Measurements from ENCODE around the gene PRRG4. TPM values are rescaled to one million over a fixed set of nuclear protein-coding genes. Genes with fewer than 3 reads are reported as not detected.
"Not testable (repeated sequence)": the region's sequence is repeated elsewhere in the genome, so short reads cannot be mapped to it uniquely, and the experiment has no call there.

The PRRG4 gene
- total RNA-seq, 1 donor from 2014 or later: 0.66 TPM

DNA sequence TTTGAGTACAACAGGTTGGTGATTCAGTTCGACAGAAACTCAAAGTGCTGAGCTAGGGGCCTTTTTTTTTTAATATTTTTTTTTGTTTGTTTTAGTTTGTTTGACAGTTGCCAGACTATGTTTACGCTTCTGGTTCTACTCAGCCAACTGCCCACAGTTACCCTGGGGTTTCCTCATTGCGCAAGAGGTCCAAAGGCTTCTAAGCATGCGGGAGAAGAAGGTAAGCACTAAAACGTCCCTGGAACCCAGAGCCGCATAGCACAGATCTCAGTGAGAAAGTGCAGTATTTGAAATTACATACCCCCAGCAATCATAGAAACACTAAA is 649 bp downstream of the PRRG4 start:
- intact Hi-C loops (cut with micrococcal nuclease): loop anchor here (2.0 kb wide), 1 partner anchor 62 kb away; the partner anchor contains the start of gene QSER1

DNA sequence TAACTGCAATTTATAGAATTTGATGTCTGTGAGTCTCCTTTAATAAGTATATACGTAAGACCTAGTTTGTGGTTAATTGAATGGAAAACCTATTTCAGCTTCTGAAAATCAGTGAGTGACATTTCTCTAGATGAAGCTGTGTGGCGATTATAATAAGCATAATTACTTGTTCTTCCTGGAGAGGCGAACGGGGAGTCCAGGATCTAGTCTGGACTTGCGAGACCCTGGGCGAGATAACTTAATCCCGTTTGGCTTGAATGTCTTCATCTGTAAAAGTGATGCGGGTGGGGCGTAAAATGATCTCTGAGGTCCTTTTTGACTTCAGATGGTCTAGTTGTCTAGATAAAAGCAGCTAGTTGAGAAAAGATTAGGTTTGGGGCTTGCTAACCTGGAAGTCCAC is 1.1 kb downstream of the PRRG4 start:
- intact Hi-C loops (cut with micrococcal nuclease): loop anchor here (2.0 kb wide), 1 partner anchor 62 kb away; the partner anchor contains the start of gene QSER1

DNA sequence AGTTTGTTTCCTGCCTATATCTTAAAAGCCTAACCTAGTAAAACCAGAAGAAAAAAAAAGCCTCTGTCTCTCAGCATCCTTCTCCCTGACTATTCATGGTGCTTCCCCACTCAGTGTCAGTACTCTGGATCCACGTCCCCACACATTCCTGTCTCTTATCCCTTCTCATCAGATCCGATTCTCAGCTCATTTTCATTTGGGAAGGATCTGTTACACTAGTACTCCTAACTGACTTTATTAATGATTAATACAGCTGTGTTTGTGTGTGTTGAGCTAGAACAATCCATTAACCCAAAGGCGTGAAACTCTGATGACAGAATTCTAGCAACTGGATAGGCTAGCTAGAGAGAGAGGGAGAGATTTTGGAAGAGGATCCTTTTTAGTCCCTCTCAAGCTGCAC is 1.5 kb downstream of the PRRG4 start:
- intact Hi-C loops (cut with micrococcal nuclease): loop anchor here (2.0 kb wide), 1 partner anchor 62 kb away; the partner anchor contains the start of gene QSER1

DNA sequence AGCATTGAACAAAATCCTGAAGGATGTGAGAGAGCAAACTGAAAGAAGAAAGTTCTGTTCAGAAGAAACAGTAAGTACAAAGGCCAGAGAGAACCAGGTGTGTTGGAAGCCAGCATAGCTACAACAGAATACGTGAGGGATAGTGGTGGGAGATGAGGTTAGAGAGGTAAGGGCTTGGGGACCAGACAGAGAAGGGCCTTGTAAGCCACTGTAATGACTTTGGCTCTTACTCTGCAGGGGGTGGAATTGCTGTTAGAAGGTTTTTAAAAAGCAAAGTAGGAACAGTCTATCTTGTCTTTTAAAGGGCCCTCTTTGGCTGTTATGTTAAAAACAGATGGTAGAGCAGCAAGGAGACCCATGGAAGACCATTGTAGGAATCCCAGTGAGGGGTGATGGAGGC is 4.2 kb downstream of the PRRG4 start:
- intact Hi-C loops (cut with micrococcal nuclease): no loop called here

DNA sequence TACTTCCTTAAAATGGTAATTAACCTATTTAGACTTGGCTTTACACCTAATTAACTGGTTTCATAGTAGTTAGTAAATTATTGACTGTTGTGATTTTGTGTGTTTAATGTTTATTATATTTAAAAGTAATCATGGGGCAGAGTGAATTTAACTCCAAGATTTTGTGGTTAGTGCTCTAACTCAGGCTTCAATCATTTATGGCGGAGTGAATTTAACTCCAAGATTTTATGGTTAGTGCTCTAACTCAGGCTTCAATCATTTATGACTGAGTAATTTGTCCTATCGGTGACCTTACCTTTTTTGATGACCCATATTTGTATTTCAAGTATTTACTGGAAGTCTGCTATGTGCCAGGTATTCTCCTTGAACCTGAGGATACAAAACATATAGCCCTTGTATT is 7.2 kb downstream of the PRRG4 start:
- intact Hi-C loops (cut with micrococcal nuclease): no loop called here

DNA sequence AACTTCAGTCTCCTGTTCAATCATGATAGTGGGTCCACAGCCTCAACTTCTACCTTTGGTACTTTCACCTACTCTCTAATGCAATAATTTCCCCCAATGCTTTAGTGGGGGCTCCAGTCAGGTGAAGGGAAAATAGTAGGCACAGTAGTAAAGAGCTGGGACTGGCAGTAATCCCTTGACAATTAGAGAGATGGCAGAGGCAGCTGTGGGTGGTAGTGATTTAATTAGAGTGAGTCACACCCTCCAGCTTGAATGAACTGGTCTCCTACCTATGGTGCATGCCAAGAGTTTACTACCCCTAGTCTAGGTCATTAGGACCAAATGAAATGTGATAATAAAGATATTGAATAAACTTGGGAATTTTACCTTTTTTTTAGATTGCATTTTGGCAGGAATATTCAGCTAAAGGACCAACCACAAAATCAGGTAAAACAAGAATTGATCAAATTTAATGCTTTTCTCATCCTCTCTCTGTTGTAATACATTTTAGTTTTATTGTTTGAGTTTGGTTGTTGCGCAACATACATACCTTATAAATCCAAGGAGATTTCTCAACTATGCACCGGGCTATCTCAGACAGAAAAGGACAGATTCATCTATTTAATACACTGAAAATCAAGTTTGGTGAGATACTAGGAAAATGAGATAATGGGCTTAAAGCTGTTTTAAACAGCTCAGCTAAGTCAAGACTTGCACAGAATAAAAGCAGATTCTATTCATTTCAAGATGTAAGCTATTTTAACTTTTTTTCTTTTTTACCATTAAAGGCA is 9.0 kb downstream of the PRRG4 start:
- intact Hi-C loops (cut with micrococcal nuclease): no loop called here

DNA sequence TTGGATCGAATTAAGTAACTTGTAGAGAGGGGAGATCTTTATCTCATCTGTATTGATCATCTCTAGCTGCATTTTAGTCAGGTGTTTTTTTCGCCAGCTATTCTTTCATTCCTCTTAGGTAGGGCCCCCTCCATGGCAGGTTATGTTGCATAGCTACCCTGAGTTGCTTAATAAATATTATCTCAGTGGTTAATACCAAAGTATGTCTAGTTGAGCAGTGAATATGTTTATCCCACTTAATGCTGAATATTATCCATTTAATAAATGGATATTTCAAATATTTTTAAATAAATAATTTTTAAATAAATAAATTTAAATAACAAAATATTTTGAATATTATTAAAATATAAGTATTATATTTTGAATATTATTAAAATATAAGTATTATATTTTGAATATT is 9.6 kb downstream of the PRRG4 start:
- intact Hi-C loops (cut with micrococcal nuclease): no loop called here

DNA sequence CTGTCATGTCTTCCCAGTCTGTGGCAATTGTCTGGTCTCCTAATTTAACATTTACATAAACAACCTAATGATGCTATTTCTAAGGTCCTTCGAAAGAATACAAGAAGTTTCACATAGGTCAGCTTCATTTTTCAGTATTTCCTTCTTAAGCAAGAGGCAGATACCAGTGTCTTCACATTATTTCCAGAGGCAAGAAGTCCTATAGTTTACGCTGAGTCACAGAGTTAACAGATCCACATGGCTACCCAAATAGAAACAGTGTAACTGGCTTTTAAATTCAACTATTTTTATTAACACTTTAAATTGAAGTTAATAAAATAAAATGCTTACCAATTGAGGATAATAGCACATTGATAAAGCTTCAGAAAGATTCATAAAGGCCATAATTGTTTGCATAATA is 10.9 kb downstream of the PRRG4 start:
- intact Hi-C loops (cut with micrococcal nuclease): no loop called here

DNA sequence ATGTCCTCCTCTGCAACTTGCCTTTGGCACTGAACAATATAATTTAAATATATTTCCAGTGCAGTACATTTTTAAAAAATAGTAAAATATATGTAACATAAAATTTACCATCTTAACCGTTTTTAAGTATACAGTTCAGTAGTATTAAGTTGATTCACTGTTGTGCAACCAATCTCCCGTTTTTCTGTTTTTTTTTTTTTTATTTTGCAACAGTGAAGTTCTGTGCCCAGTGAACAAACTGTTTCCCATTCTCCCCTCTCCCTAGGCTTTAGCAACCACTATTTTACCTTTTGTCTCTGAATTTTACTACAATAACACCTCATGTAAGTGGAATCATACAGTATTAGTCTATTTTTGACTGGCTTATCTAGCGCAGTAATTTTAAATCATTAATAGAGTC is 13.8 kb downstream of the PRRG4 start:
- intact Hi-C loops (cut with micrococcal nuclease): no loop called here

DNA sequence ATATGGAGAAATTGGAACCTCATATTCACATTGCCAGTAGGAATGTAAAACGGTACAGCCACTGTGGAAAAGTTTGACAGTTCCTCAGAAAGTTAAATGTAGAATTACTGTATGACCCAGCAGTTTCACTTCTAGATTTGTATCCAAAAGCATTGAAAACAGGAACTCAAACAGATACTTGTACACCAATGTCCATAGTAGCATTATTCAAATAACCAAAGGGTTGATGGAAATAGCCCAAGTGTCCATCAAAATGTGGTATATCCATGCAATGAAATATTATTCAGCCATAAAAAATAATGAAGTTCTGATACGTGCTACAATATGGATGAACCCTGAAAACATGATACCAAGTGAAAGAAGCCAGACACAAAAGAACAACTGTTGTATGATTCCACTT is 17.8 kb downstream of the PRRG4 start:
- intact Hi-C loops (cut with micrococcal nuclease): no loop called here

DNA sequence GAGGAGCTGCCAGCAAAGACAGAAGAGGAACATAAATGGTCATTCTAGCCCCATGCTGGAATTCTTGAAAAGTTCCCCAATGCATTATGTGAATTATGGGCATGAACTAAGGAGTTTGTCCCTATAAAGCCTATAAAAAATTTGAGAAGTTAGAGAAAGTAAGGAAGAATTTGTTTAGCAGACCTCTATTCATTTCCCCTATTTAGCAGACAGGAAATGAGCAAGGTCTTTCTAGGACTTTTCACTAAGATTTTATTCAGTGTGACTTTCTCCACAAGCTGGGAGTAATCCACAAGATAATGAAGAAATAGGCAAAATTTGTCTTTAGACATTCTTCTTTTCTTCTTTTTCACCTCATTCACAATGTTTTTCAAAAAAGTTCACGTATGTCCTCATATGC is 20.0 kb downstream of the PRRG4 start:
- intact Hi-C loops (cut with micrococcal nuclease): no loop called here

DNA sequence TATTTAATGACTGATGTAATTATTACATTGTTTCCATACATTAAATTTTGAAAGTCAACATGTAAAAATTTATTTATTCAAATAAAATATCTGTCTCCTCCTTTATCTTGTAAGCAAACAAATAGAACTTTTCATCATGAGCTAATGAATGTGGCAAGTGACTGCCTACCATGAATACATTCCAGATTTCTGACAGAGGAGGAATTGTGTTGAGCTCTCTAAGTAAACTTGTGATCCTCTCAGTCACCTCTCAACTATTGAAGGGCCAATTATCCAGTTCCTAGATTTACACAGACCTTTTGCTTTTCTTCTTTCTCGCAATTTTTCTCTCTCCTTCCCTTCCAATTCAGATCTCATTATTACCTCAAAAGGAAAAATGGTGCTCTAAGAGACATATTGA is 21.5 kb downstream of the PRRG4 start:
- intact Hi-C loops (cut with micrococcal nuclease): no loop called here

DNA sequence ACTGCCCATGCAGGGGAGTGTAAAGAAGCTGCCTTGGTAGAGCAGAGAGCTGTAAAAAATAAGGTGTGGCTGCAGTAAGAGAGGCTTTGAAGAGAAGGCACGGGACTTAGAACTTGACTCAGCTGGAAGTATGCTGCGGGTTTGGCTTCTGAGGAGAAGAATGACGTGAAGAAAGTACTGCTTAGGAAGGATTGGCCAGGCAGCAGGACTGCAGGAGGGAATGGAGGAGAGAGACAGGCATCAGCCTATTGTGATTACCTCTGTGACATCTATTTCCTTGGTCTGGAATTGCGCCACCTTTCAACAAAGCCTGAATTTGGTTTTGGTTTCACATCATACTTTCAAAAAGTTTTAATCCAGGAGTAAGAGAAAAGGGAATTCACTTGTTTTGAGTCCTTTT is 22.5 kb downstream of the PRRG4 start:
- intact Hi-C loops (cut with micrococcal nuclease): no loop called here

DNA sequence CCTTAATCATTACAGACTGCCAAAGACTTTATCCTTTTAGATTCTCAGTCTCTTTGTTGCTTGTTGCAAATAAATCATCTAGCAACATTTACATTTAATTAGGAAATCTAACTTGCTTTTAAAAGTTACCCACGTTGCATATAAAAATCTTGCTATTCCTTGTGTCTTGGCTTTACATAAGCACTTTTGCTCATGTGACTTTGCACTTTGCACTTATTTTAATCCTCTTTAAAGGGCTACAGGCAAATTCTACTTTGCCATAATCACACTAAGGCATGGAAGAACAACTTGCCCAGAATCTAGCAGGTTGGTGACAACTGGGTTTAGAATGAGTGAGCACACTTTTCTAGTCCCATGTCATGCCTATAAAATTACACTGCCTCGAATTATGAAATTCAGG is 25.9 kb downstream of the PRRG4 start:
- intact Hi-C loops (cut with micrococcal nuclease): no loop called here

DNA sequence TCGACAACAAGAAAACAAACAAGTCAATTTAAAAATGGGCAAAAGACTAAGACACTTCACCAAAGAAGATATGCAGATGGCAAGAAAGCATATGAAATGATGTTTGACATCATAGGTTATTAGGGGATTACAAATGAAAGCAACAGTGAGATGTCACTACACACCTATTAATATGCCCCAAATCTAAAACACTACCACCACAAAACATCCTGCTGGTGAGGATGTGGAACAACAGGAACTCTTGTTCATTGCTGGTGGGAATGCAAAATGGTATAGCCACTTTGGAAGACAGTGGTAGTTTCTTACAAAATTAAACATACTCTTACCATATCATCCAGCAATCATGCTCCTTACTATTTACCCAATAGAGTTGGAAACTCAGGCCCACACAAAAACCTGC is 29.0 kb downstream of the PRRG4 start:
- intact Hi-C loops (cut with micrococcal nuclease): no loop called here

DNA sequence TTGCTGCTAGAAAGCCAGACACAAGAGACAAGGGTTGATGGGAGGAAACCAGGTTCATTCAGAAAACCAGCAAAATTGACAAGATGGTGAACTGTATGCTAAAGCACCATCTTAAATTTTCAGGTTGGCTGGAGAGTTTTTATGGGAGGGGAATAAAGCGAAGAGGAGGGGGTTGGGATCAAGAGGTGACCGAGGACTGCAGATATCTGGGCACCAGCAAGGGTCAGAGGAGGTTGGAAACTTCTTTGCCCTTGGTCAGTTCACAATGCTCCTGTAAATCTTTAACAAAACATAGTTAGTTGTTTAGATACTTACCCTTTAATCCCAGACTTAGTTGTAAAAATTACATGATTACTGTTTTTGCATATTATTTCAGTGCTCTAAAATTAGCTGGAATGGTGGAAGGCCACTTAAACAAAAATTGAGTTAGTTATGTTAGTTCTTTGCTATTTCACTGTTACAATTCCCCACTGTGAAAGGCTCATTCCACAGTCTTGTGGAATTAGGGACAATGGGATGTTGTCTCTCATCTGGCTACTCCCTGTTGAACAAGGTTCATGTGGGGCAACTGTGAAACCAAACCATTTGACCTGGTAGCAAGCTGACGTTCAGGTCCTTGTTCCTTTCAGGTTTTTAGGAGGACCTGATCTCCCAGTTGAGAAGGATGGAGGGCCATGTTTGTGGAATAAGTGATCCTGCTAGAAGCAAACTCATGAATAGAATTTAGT is 32.3 kb downstream of the PRRG4 start:
- intact Hi-C loops (cut with micrococcal nuclease): no loop called here

DNA sequence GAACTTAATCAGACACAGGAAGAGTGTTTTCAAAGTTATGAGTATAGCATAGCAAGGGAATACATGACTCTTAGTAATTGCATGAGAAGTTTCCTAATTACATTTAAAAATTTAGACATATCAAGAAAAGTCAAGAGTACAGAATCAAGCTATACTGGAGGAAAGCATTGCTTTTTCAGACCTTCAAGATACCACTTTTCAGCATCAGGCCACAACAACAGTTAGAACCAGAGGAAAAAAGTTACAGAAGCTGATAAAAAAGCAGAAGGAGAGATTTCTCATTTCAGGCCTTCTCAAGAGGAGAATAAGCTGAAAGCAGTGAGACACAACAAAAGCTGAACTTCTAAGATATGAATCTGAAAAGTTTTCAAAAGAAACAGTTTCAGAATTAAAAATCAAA is 34.8 kb downstream of the PRRG4 start:
- intact Hi-C loops (cut with micrococcal nuclease): no loop called here

DNA sequence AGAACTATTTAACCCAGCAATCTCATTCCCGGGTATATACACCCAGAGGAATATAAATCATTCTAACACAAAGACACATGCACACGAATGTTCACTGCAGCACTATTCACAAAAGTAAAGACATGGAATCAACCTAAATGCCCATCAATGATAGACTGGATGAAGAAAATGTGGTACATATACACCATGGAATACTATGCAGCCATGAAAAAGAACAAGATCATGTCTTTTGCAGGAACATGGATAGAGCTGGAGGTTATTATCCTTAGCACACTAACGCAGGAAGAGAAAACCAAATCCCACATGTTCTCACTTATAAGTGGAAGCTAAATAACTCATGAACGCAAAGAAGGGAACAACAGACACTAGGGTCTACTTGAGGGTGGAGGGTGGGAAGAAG is 39.0 kb downstream of the PRRG4 start:
- intact Hi-C loops (cut with micrococcal nuclease): not testable (repeated sequence)

DNA sequence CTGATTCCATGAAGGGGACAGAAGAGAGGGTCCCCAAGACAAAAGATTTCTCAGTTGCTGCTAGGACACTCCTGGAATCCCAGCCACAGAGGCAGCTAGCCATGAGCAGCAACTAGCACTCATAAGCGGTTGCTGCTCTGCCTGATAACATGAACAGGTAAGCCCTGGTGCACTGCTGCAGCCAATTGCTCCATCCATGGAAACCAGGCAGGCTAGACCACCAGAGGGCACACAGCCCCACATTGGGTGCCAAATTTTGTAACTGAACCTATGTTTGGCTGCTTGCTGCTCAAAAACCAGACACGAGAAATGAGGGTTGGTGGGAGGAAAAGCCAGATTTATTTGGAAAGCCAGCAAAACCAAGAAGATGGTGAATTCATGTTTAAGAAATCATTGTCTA is 40.9 kb downstream of the PRRG4 start:
- intact Hi-C loops (cut with micrococcal nuclease): no loop called here

DNA sequence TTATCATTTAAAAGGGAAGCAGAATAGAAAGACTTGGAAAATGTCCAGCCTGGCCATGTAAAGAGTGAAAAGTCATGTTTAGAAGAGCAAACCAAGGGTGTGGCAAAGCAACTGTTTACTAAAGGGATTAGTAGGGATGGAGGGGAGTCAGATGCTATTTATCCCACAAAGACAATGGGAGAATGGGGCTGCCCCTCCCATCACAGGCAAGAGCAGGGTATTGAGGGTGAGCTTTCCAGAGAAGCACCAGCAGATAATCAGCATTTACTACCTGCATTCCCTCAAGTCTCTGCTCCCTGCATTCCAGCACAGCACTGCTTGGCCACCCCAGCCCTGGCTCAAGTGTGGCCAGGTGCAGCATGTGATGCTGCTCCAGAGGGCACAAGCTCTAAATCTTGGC is 44.4 kb downstream of the PRRG4 start:
- intact Hi-C loops (cut with micrococcal nuclease): no loop called here

DNA sequence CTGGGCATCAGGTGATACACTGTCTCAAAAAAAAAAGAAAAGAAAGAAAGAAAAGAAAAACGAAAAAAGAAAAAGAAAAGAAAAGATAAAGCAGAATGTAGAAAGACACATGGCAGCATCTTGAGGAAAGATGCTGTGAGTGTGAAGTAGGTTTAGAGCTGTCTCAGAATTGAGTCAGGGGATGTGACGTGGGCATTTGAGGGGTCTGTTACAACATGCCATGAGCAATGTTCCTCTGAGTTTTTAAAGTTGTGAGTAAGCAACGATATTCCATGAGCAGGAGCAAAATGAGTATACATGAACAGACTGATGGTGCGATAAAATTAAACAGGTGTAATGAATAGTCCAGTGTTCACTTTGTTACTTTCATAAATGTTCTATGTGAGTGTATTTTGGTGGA is 51.6 kb downstream of the PRRG4 start:
- intact Hi-C loops (cut with micrococcal nuclease): no loop called here

DNA sequence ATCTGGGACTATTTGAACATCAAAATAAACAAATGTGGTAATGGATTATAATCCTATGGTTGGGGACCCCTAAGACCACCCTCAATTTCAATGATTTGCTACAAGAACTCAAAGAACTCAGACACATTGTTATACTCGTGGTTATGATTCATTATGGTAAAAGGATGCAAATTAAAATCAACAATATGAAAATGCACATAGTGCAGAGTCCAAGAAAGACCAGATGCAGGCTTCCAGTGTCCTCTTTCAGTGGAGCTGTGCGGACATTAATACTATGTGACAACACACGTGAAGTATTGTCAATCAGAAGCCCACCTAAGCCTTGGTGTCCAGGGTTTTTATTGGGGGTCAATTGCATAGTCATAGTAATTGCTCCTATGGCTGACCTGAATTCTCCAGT is 53.7 kb downstream of the PRRG4 start:
- intact Hi-C loops (cut with micrococcal nuclease): no loop called here

DNA sequence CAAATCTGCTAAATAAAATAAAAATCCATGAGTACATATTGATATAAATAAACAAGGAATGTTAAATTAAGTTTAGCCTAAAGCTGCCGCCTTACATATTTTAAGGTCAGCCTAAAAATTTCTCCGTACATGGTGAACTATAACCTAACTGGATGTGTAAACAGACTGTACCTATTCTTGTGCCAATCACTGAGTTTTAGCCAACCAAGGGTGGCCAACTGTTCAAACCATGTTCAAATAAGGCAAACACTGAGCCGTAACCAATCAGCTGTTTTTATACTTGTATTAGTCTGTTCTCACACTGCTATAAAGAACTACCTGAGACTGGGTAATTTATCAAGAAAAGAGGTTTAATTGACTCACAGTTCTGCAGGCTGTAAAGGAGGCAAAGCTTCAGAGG is 54.3 kb downstream of the PRRG4 start:
- intact Hi-C loops (cut with micrococcal nuclease): no loop called here

All from T-helper 2 cell treated with Interferon-gamma antibody and Interleukin-4, amounts not matched to agents 100 ng/mL and 5 ng/mL, for 36 hours (primary cell).